NCI-H345 (cell line): ENCODE results near the gene TEF.
A peak's percentile ranks its signal among the peaks of the same experiment; 100 is the strongest.

Experiments used
- DNase-seq: peaks from one replicate; lab custom pipeline; 2025; lab: John Stamatoyannopoulos, UW

The TEF gene

GRCh38 chr22:41381329-41382097 is at the start of gene TEF:
TSS of gene TEF (plus strand) at chr22:41381942. CDS start at chr22:41382045, 103 bp downstream.
- DNase-seq: peak; percentile 97

- DNase-seq: no peak
Measured at GRCh38 chr22:41332217-41332939, 49.4 kb upstream of the TEF start.

- no peak for DNase-seq
Measured at GRCh38 chr22:41333806-41334205, 47.9 kb upstream of the TEF start.

GRCh38 chr22:41334215-41334614 is 47.5 kb upstream of the TEF start:
- no peak for DNase-seq

GRCh38 chr22:41334951-41335635 is 46.6 kb upstream of the TEF start:
- no peak for DNase-seq

GRCh38 chr22:41338614-41339212 is 43.0 kb upstream of the TEF start:
- no peak for DNase-seq

- DNase-seq: no peak
Measured at GRCh38 chr22:41339823-41340222, 41.9 kb upstream of the TEF start.

GRCh38 chr22:41340357-41340756 is 41.4 kb upstream of the TEF start:
- DNase-seq: no peak

- DNase-seq: no peak
Measured at GRCh38 chr22:41341012-41341411, 40.7 kb upstream of the TEF start.

- DNase-seq: no peak
Measured at GRCh38 chr22:41341990-41342389, 39.8 kb upstream of the TEF start.

GRCh38 chr22:41343300-41343699 is 38.4 kb upstream of the TEF start:
- no peak for DNase-seq

- DNase-seq: no peak
Measured at GRCh38 chr22:41343717-41344116, 38.0 kb upstream of the TEF start.

- DNase-seq: no peak
Measured at GRCh38 chr22:41344189-41344788, 37.5 kb upstream of the TEF start.

- no peak for DNase-seq
Measured at GRCh38 chr22:41345807-41346335, 35.9 kb upstream of the TEF start.

- DNase-seq: no peak
Measured at GRCh38 chr22:41347066-41347859, 34.5 kb upstream of the TEF start.

- no peak for DNase-seq
Measured at GRCh38 chr22:41348964-41349484, 32.7 kb upstream of the TEF start.

GRCh38 chr22:41350087-41350486 is 31.7 kb upstream of the TEF start:
- DNase-seq: no peak

GRCh38 chr22:41351011-41351410 is 30.7 kb upstream of the TEF start:
- no peak for DNase-seq

GRCh38 chr22:41352058-41352457 is 29.7 kb upstream of the TEF start:
- DNase-seq: no peak

GRCh38 chr22:41353862-41354575 is 27.7 kb upstream of the TEF start:
- no peak for DNase-seq
